ENCODE results near the gene SPRED2. TPM values are rescaled to one million over a fixed set of nuclear protein-coding genes. Genes with fewer than 3 reads are reported as not detected.
"Not testable (repeated sequence)": the region's sequence is repeated elsewhere in the genome, so short reads cannot be mapped to it uniquely, and the experiment has no call there.

Gene SPRED2
- total and polyA plus RNA-seq, 10 donors: 3.5 to 26.4 (median 13.8) TPM

DNA sequence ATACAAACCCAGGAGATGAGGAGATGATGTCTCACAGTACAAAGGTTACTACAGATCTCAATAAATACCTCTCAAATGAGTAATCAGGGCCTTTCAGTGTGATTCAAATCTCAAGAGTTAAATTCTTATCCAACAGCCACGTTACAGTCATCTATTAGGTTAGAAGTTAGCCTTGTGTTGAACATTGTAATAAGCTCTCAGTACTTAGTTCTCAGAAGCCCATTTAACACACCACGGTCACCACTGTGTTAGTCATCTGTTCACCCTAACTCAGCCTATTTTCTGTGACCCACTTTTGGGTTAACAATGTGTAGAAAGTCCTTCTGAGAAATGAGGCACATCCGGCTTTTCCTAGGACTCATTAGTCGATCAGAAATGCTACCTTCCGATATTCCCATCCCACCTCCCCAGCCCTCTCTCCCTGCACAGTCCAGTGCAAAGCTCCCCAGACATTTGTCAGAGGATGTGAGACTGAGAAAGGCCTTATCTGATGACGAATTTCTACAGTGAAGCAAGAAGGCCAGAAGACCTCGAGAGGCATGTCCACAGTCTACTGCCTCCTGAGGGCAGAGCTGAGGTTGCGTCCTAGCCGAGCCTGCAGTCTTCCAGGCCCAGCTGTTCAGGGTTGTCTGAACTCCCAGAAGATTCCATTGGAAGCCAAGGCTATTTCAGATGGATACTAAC is 112.2 kb downstream of the SPRED2 start:
- Histone ChIP-seq H3K9me3 (no peaks in the 10 kb centered on the region), H3K27ac (no peak overlapping the region), H3K36me3 (peaks cover 0 to 24% (median 9%) of the 10 kb centered on the region in 6 donors), H3K4me3 (no peak overlapping the region), H3K4me1 (peaks cover 0 to 4% (median 0%) of the 10 kb centered on the region in 6 donors), H3K27me3 (replicated peaks in 1 of 7) (no peaks in the 10 kb centered on the region)
- intact Hi-C loops (cut with DNase I; ENCODE audit: low total_unique reads): no loop called here
- TF ChIP-seq POLR2AphosphoS5 (IDR thresholded peaks at IDR 0.05) (no peak), POLR2A (IDR thresholded peaks at IDR 0.05) (no peak)
- TF ChIP-seq, protein P1, sequence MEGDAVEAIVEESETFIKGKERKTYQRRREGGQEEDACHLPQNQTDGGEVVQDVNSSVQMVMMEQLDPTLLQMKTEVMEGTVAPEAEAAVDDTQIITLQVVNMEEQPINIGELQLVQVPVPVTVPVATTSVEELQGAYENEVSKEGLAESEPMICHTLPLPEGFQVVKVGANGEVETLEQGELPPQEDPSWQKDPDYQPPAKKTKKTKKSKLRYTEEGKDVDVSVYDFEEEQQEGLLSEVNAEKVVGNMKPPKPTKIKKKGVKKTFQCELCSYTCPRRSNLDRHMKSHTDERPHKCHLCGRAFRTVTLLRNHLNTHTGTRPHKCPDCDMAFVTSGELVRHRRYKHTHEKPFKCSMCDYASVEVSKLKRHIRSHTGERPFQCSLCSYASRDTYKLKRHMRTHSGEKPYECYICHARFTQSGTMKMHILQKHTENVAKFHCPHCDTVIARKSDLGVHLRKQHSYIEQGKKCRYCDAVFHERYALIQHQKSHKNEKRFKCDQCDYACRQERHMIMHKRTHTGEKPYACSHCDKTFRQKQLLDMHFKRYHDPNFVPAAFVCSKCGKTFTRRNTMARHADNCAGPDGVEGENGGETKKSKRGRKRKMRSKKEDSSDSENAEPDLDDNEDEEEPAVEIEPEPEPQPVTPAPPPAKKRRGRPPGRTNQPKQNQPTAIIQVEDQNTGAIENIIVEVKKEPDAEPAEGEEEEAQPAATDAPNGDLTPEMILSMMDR (IDR thresholded peaks at IDR 0.05 in 8 of 11, conservative IDR thresholded peaks at IDR 0.05 in 3 of 11): no peak
- WGBS, 5 donors: 63 to 87% (median 77%) methylated on average over 9 of the region's 9 CpGs
- DNase-seq: no peak

DNA sequence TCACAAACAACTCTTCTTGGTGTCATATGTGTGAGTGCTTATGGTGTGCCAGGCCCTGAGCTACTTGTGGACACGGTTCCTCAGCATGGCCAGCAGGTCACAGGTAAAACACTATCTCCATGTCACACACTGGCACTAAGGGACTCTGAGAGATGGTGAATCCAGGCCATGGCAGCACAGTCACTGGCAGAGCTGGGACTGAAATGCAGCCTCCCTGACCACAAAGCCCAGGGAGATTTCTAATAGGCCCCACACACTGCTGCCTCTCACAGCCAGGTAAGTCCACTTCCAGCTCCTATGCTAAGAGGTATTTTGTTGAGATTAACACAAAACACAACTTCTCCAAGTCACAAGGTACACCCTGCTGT is 112.7 kb downstream of the SPRED2 start:
- intact Hi-C loops (cut with DNase I; ENCODE audit: low total_unique reads): no loop called here
- no peak overlapping the region for H3K27ac ChIP-seq
- H3K27me3 ChIP-seq (replicated peaks in 1 of 7): no peaks in the 10 kb centered on the region
- no peak overlapping the region for H3K4me3 ChIP-seq
- H3K36me3 ChIP-seq: peaks cover 0 to 25% (median 9%) of the 10 kb centered on the region in 6 donors
- H3K4me1 ChIP-seq: peaks cover 0 to 4% (median 0%) of the 10 kb centered on the region in 6 donors
- no peak for DNase-seq
- H3K9me3 ChIP-seq: no peaks in the 10 kb centered on the region
- WGBS, 5 donors: 90 to 100% (median 97%) methylated on average over 1 of the region's 1 CpG
- TF ChIP-seq POLR2A (IDR thresholded peaks at IDR 0.05) (no peak), POLR2AphosphoS5 (IDR thresholded peaks at IDR 0.05) (no peak)
- TF ChIP-seq, protein P1 (IDR thresholded peaks at IDR 0.05 in 8 of 11, conservative IDR thresholded peaks at IDR 0.05 in 3 of 11): no peak

DNA sequence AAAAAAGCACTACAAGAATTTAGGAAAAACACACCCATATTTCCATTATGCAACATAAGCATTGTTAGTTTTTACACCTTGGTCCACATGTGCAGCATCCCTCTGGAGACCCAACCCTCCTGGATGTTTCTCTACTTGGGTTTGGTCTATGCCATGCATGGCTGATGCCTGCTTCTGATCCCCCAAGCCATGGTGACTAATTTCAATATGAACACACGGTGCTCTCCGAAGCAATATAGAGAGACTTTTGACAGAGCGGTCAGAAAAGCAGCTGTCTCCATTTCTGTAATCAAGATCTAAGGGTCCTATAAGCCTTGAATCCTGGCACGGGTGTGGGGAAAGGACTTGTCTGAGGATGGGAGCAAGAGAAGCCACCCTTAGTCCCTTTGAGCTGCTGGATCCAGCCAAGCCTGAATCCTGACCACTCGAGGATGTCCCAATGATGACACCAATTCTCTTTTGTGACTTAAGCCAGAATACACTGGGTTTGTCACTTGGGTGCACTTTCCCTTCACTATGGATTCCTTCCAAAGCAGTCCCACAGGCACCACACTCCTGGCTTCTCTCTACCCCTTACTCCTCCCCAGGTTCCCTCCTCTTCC is 113.2 kb downstream of the SPRED2 start:
- H3K36me3 ChIP-seq: peaks cover 0 to 26% (median 10%) of the 10 kb centered on the region in 6 donors
- no peaks in the 10 kb centered on the region for H3K27me3 ChIP-seq (replicated peaks in 1 of 7)
- 68 to 90% (median 76%) methylated on average over 5 of the region's 5 CpGs for WGBS, 5 donors
- H3K9me3 ChIP-seq: no peaks in the 10 kb centered on the region
- H3K4me3 ChIP-seq: no peak overlapping the region
- no peak for DNase-seq
- intact Hi-C loops (cut with DNase I; ENCODE audit: low total_unique reads): no loop called here
- TF ChIP-seq POLR2A (IDR thresholded peaks at IDR 0.05) (no peak), POLR2AphosphoS5 (IDR thresholded peaks at IDR 0.05) (no peak)
- TF ChIP-seq, protein P1 (IDR thresholded peaks at IDR 0.05 in 8 of 11, conservative IDR thresholded peaks at IDR 0.05 in 3 of 11): no peak
- peaks cover 0 to 4% (median 0%) of the 10 kb centered on the region in 6 donors for H3K4me1 ChIP-seq
- H3K27ac ChIP-seq: no peak overlapping the region

DNA sequence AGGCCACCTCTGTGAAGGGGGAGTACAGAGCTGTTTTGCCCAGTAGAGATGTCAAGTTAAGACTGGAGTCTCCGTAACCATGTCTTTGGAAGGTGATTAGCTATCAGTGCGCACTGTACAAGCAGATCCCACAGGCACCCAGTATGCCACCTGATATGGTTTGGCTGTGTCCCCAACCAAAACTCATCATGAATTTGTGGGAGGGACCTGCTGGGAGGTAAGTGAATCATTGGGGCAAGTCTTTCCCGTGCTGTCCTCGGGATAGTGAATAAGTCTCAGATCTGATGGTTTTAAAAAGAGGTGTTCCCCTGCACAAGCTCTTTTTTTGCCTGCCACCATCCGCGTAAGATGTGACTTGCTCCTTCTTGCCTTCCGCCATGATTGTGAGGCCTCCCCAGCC is 114.6 kb downstream of the SPRED2 start:
- no peak overlapping the region for H3K4me3 ChIP-seq
- H3K27ac ChIP-seq: no peak overlapping the region
- DNase-seq: no peak
- no peaks in the 10 kb centered on the region for H3K9me3 ChIP-seq
- TF ChIP-seq POLR2AphosphoS5 (IDR thresholded peaks at IDR 0.05) (no peak), POLR2A (IDR thresholded peaks at IDR 0.05) (no peak)
- TF ChIP-seq, protein P1 (IDR thresholded peaks at IDR 0.05 in 8 of 11, conservative IDR thresholded peaks at IDR 0.05 in 3 of 11): no peak
- no peaks in the 10 kb centered on the region for H3K27me3 ChIP-seq (replicated peaks in 1 of 7)
- intact Hi-C loops (cut with DNase I; ENCODE audit: low total_unique reads): no loop called here
- WGBS, 5 donors: 85 to 97% (median 96%) methylated on average over 7 of the region's 7 CpGs
- H3K4me1 ChIP-seq: no peaks in the 10 kb centered on the region
- peaks cover 3 to 39% (median 20%) of the 10 kb centered on the region in 6 donors for H3K36me3 ChIP-seq

DNA sequence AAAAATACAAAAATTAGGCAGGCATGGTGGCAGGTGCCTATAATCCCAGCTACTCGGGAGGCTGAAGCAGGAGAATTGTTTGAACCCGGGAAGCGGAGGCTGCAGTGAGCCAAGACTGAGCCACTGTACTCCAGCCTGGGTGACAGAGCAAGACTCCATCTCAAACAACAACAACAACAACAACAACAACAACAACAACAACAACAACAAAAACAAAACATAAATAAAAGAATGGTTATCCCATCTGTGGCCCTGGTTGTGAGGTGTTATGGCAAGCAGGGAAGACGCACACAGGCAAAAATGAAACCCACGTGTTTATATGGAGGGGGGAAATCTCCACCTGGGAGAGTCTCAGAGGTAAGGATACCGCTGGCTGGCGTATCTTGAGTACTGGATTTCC is 115.0 kb downstream of the SPRED2 start:
- H3K4me1 ChIP-seq; H3K4me3 ChIP-seq; H3K27me3 ChIP-seq (replicated peaks in 1 of 7); DNase-seq; H3K27ac ChIP-seq; intact Hi-C loops (cut with DNase I; ENCODE audit: low total_unique reads); H3K9me3 ChIP-seq: not testable (repeated sequence)
- 91 to 96% (median 96%) methylated on average over 6 to 7 of the region's 7 CpGs for WGBS, 5 donors
- H3K36me3 ChIP-seq: peaks cover 3 to 44% (median 20%) of the 10 kb centered on the region in 6 donors

Data from spleen (tissue), 11 donors.